HS-5 (cell line): ENCODE measurements around the gene SIMC1.
A peak's percentile ranks its signal among the peaks of the same experiment; 100 is the strongest.

Experiments used
- DNase-seq: peaks from one replicate; pipeline ENCODE4 v3.0.0-alpha.2; 2012; ENCODE audit warnings: low read depth

The SIMC1 gene

DNA sequence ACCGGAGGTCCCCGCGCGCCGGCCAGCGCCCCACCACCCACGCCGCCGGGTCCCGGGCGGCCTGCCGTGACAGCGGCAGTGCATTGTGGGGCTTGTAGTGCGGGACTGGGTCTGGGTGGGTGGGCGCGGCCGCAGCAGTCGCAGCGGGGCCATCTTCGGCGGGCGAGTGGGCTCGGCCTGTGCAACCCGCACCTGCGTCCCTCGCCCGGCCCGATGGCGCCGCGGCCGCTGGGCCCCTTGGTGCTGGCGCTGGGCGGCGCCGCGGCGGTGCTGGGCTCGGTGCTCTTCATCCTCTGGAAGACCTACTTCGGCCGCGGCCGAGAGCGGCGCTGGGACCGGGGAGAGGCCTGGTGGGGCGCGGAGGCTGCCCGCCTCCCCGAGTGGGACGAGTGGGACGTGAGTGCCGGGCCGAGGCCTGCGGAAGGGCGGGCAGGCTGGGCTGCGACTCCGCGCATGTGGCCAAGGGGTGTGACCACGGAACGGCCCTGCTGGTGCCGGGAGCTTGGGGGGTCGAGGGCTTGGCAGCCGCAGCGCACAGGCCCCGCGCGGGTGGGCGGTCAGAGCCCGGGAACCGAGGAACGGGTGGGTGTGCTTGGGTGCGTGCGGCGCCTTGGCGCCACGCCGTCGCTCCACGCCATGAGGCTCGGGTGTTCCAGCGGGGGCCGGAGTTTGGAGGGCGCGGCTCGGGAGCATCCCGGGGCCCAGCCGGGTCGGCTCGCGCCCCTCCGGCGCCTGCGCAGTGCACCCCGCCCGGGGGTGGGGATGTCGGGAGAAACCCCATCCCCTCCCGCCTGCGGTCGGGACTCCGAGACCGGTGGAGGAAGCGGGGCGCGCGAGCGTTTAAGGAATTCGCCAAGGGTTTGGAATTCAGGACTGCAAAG, 127.4 kb downstream of the SIMC1 start, which contains the start of gene ARL10:
TSS of gene ARL10 (plus strand) at position 137 of the 881 bp plus-strand sequence. CDS start at position 214, 77 bp downstream.
- DNase-seq, result peak; percentile 63

DNA sequence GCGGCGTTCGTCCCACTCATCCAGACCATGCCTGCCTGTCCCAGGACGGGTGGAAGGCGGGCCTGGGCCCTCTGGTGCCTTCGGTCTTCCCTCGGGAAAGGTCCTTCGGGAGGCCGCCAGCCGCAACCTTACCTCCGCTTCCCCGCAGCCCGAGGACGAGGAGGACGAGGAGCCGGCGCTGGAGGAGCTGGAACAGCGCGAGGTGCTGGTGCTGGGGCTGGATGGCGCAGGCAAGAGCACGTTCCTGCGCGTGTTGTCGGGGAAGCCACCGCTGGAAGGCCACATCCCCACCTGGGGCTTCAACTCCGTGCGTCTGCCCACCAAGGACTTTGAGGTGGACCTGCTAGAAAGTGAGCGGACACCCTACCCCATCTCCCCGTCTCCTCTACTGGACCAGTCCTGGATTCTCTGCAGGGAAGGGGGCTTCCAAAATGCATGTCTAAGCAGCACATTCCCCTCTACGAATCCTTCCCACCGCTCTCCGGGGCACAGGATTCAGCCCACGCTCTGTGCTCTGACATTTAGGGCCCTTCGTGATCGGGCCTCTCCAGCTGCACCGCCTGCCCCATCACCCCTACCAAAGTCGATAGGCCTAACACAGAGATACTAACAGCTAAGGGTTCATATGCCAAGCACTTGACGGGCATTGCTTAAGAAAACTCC, 128.1 kb downstream of the SIMC1 start:
- DNase-seq, result no peak

GRCh38 chr5:176368726-176369125, 130.5 kb downstream of the SIMC1 start:
- DNase-seq, result no peak

GRCh38 chr5:176369934-176370711, 131.9 kb downstream of the SIMC1 start:
- DNase-seq, result no peak

- no peak for DNase-seq
These were observed 133.7 kb downstream of the SIMC1 start for GRCh38 chr5:176371621-176372539.

- DNase-seq, result no peak
These were observed 135.0 kb downstream of the SIMC1 start for GRCh38 chr5:176373100-176373818.

DNA sequence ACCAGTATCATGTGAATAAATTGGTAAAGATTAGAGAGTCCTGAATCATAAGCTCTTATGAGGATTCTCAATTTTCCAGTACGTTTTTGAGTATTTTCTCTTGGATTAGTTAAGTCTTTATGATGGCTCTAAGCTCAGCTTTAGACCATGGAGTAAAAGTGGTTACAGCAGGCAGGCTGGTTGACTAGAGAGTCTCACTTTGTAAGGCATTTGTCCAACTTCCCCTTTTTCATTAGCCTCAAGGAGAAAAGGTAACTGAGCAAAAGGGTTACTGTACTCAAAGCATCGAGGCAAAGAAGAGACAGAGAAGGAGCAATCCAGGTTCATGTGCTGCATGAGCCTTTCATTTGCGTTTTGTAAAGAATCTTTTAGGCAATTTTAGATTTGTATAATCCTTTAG, 141.7 kb downstream of the SIMC1 start:
- no peak for DNase-seq

DNA sequence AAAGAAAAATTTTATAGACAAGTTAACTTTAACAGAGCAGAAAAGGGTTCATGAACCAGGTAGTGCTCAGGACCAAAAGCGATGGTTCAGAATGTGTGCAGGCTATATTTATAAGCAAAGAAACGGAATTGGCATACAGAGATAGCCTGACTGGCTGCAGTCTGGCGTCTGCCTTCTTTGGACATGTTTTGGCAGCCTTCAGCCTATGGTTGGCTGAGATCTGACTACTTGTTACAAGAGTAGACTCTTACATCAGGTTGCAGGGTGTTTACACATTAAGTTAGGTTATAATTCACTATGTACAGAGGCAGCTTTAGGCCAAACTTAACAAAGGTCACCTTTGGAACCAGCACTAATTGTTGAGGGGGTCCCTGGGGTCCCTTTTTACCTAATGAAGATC, 143.2 kb downstream of the SIMC1 start:
- DNase-seq, result no peak

DNA sequence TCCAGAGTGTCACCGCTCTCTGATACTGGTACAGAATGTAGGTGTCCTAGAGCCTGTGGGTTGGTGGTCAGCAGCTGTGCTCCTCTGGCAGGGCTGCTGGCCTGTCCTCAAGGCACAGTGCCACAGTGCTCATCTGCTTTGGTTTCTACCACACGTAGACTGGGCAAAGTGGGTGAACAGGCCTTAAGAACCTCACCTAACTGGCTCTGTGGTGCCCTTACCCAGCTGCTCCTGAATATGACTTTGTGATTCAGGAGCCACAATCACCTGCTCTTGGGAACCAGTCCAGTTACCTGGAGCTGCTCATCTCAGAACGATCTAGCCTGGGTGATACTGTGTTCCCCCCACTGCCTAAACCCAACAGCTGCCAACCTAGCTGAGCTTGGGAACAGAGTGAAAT, 143.8 kb downstream of the SIMC1 start:
- DNase-seq, result no peak

DNA sequence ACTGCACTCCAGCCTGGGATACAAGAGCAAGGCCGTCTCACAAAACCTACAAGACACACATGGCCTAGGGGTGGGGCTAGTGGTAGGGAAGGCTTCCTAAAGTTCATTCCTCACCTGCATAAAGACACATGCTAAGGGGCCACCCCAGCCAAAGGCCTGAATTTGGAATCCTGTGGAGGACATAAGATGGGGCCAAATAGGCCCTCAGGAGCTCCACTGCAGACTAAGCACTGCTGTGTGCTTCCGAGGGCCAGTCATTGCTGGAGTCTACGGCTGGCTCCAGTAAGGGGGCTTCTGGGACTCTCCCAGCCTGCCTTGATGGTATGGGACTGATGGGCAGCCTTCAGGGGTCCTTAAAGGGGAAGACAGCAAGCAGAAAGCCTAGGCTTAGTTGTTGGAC, 144.5 kb downstream of the SIMC1 start:
- DNase-seq, result no peak

DNA sequence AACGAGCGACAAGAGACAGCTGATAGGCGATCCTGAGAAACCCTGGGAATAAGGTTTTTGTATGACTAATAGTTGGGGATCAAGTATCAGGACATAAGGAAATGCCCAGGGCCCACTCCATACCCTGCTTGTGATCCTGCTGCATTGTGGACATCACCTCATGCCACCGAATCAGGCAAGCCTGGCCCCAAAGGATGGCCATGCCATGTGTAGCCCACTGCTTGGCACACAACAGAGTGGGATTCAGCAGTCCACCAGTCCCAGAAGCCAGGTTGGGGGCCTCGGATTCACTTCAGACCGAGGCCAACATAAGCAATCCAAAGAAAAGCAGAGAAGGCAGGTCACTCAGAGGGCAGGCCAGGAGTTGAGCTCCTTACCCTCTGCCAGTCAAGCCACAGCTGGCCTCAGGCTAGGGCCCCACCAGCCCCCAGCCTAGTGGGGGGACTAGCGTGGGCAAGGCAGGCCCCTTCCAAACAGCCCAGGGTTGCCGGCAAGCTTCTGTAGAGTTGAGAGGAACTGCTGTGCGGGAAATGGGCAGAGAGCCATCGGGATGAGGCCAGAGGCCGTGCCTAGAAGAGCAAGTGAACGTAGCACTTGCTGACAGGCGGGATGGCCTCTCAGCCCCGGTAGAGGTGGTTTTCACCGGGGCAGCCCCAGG, 145.2 kb downstream of the SIMC1 start:
- DNase-seq, result no peak

DNA sequence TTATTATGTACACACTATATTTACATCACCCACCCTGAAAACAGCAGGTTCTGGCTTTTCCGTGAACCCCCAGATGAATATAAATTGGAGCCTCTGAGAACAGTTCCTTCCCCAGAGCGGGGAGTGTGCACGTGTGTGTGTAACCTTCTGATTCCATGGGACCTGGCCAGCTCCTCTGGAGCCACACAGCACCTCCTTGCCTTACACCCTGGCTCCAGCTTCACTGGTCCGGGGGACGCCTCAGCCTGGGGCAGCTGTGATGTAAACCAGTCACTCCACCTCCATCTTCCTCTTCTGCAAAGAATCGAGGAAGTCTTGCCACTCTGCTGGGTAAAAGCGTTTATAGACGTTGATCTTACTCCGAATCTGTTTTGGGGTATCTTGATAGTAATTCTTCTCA, 145.7 kb downstream of the SIMC1 start:
- DNase-seq, result no peak

- no peak for DNase-seq
These were observed 146.2 kb downstream of the SIMC1 start for GRCh38 chr5:176384366-176384930.

GRCh38 chr5:176384991-176385390, 146.8 kb downstream of the SIMC1 start:
- no peak for DNase-seq

GRCh38 chr5:176386491-176386890, 148.3 kb downstream of the SIMC1 start:
- no peak for DNase-seq

DNA sequence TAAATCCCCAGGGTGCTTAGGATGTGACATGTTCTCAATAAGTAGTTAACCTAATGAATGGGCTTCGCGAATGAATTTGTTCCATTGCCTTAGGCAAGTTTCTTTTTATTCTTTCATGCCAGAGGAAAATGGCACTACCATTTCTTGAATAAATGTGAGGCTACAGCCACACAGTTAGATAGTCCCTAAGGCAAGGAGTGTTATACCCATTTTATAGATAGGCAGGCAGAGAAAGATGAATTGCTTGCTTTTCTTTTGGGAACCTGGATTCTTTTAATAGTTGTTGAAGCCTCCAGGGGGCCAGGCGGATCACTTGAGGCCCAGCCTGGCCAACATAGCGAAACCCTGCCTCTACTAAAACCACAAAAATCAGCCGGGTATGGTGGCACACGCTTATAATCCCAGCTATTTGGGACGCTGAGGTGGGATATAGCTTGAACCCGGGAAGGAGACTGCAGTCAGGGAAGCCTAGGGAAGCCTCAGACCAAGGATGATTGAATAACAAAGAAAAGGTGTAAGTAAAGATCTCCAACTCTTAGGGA, 149.2 kb downstream of the SIMC1 start:
- DNase-seq, result no peak

GRCh38 chr5:176388003-176388443, 149.8 kb downstream of the SIMC1 start:
- DNase-seq, result no peak

GRCh38 chr5:176388444-176389134, 150.4 kb downstream of the SIMC1 start, which contains the start of the genes HIGD2A and NOP16:
TSS of gene HIGD2A (plus strand) at chr5:176388751. CDS start at chr5:176388820, 69 bp downstream.
TSS of gene NOP16 (minus strand) at chr5:176388598. CDS start at chr5:176388539, 59 bp downstream.
- DNase-seq, result peak; percentile 98
